GM21447 (cell line): ENCODE data around the gene IFT122.
"Not testable (repeated sequence)": the region's sequence is repeated elsewhere in the genome, so short reads cannot be mapped to it uniquely, and the experiment has no call there.

Experiments used
- ATAC-seq: cut with Tn5 transposase; IDR thresholded peaks from one replicate; pipeline ENCODE4 v1.9.1; 2021; ENCODE audit not compliant: unreplicated experiment

Gene IFT122

DNA sequence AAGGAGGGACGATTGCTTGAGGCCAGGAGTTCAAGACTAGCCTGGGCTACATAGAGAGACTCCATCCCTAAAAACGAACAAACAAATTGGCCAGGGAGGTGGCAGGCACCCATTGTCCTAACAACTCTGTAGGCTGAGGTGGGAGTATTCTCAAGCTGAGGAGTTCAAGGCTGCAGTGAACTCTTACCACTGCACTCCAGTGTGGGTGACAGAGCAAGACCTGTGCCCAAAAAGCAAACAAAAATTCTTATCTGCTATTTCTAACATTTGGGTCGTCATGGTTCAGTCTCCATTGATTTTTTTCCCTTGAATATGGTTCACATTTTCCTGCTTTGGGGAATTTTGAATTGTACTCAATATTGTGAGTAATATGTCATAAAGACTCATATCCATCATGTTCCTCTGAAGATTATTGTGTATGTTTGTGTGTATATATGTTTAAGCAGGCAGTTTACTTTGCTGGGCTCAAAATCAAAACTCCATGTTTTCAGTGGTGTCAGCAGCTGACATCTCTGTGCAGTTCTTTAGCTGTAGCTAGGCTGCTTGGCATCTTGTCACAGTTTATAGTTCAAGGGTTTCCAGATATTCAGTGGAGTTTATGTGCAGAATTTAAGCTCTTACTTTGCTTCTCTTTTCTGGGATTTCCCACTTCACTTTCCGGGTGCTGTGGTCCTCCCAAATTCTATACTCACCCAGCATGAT is 33.2 kb downstream of the IFT122 start:
- ATAC-seq = no peak

GRCh38 chr3:129473769-129474152 is 33.7 kb downstream of the IFT122 start:
- ATAC-seq = no peak

GRCh38 chr3:129474984-129475804 is 35.2 kb downstream of the IFT122 start:
- no peak for ATAC-seq

- no peak for ATAC-seq
Measured at GRCh38 chr3:129475863-129476262, 35.8 kb downstream of the IFT122 start.

- ATAC-seq = no peak
Measured at GRCh38 chr3:129476586-129476985, 36.6 kb downstream of the IFT122 start.

DNA sequence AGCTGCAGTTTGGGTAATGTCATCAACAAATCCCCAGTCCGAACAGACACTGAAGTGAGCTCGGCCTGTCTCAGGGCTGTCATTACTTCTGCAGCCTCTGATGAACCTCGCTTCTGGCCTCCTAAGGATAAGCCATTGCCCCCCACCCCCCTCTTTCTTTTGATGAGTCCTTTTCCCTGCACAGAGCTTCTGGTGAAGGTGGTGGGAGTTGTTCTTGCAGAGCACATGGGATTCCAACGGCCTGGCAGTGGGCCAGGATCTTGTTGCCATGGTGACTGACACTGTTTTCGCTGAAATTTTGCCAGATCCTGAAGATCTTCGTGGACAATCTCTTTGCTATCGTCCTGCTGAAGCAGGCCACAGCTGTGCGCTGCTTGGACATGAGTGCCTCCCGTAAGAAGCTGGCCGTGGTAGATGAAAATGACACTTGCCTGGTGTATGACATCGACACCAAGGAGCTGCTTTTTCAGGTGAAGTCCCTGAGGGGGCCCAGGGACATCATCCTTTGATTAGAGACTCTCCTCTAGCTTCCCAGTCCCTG is 41.3 kb downstream of the IFT122 start:
- not testable (repeated sequence) for ATAC-seq

GRCh38 chr3:129481766-129482332 is 41.8 kb downstream of the IFT122 start:
- ATAC-seq = no peak

DNA sequence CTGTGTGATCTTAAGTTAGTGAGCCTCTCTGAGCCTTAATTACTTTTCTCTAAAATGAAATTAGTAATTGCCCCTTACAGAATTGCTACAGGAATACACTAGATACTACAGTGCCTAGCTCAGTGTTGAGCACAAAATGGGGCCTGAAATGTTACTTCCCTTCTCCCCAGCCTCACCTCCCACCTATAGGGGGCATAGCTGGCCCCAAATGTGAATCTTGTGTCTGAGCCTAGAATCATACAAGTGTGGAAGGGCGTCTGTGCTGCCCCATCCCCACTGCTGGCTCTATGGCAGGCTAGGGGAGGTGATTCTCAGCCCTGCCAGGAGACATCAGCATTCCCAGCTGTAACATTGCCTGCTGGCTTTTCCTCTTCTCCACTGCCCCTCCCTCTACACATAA is 42.7 kb downstream of the IFT122 start:
- ATAC-seq = no peak

DNA sequence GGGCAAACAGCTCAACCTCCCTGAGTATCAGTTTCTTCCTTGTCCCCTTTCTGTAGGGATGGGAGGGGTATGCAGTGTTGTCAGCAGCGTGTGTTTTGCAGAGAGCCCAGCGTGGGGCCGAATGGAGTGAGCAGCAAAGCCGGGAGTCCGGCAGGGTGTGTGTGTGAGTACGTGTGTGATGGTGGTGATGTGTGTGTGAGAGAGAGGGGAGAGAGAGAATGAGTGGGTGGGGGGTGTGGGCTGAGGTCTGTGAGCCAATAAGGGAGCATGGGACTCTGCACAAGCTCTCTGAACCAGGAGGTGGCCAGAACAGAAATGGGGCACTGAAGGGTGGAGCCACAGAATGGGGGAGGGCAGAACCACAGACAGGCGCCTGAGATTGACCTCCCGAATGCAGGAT is 43.8 kb downstream of the IFT122 start:
- no peak for ATAC-seq

GRCh38 chr3:129485146-129485545 is 45.1 kb downstream of the IFT122 start:
- ATAC-seq = not testable (repeated sequence)

DNA sequence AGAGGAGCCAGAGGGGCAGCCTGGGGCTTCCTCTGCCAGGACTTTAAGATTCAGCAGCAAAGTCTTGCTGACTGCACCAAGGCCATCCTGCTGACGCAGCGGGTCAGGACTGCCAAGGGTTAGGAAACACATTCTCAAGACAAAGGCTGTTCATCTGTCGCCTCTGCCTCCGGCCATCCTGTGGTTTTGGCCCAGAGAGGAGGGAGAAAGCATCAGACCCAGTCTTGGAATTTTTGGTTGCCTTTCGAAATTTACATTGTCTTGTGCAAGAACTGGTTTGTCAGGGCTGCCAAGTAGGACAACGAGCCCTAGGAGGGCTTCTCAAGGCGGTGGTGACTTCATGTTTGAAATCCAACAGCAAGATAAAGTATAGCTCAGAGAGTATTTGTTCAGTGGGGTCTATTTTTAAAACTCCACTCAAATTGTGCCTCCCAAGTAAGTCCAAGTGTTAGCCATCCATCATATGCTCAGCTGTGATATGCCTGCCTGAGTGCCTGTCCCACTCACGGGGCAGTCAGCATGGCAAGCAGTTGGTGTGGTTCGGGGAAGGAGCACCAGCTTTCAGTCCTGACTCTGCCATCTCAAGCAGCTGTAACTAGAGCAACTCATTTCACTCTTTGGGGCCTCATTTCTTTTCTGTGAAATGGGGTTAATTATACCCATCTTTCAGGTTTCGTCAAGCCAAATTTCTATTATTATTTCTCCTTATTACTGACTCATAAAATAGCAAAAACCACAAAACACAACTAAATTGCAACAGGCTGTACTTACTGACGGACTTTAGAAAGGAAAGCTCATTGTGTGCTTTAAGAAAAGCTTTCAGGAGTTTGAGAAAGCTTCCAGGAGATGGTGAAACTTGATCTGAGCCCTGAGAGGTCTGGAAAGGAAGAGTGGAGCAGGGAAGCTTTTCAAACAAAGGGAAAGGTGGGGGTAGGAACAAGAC is 46.0 kb downstream of the IFT122 start:
- no peak for ATAC-seq

- ATAC-seq = no peak
Measured at GRCh38 chr3:129486664-129487035, 46.6 kb downstream of the IFT122 start.

DNA sequence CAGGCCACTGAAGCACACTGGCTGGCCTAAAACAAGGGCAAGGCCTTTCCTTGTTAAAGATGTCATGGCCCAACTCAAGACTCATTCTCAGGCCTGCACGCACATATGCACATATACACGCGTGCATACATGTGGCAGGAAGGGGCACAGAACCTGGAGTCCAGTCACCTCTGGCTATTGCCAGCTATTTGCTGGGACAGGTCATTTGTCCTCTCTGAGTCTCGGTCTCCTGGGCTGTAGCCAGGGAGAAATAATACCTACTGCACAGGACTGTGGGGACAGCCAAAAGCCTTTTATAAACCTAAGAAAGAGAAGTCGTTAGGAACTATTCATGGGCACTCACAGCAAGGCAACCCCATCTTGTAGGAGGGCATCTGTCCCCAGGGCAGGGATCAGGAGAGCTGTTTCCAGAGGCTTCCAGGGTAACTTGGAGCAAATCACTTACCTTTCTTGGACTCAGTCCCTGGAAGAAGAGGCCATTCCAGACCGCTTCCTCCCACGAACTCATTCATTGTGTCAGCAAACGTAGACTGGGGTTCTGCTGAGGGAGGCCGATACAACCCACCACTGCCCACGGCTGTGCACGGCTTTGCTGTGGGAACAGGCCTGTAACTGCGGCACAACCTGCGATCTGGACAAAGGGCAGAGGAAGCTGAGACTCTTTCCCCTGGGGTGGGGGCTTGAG is 47.3 kb downstream of the IFT122 start:
- no peak for ATAC-seq

DNA sequence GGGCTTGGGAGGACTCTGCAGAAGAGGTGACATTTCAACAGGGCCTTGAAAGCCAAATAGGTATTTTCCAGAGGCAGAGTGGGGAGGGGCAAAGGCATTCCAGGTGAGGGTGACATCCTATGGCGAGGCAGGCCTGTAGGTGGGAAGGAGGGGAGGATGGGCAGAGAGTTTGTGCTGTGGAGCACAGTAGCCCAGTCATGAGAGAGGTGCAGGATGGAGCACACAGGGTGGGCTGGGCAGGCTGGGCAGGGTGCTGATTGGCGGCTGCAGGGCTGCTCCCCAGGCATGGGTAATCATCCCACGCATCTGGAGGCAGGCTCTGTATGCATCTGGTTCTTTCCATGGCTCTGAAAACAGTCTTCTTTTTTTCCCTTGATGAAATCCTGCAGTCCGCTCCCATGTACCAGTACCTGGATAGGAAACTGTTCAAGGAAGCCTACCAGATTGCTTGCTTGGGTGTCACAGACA is 47.9 kb downstream of the IFT122 start:
- ATAC-seq = not testable (repeated sequence)

GRCh38 chr3:129489258-129489657 is 49.2 kb downstream of the IFT122 start:
- ATAC-seq = not testable (repeated sequence)

DNA sequence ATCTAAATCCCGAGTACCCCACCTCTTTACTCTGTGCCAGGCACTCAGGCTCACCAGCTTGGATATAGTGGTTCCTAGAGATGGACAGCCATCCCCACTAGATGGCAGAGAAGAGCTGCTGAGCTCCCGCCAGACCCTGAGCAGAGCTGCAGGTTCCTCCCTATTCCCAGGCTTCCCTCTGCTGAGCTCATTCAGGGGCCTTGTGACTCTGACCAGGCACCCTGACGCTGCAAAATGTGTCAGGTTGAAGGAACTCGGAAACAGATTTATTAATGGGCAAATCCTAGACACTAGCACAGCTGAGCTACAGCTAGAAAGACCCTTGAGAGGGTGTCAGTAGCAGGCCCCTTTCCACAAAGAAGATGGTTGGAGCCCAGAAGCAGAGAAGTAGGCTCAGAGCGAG is 50.2 kb downstream of the IFT122 start:
- peak; percentile 90 for ATAC-seq

DNA sequence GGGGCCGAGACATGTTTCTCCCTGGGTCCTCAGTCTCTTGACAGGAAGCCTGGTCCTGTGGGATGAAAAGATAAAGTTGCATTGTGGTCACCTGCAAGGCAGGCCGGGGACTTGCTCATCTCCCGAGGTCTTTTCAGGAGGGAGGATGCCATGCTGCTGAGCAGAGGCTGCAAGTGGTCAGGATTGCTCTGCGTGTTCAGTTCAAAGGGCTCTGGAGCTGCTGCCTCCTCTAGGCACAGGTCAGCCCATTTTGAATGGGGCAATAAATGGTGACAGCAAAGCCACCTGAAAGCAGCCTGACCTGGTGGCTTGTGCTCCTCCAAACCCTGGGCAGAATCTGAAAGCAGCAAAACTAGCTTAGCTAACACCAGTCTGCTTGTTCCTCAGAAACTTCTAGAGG is 51.1 kb downstream of the IFT122 start:
- not testable (repeated sequence) for ATAC-seq

- no peak for ATAC-seq
Measured at GRCh38 chr3:129491794-129492193, 51.8 kb downstream of the IFT122 start.

DNA sequence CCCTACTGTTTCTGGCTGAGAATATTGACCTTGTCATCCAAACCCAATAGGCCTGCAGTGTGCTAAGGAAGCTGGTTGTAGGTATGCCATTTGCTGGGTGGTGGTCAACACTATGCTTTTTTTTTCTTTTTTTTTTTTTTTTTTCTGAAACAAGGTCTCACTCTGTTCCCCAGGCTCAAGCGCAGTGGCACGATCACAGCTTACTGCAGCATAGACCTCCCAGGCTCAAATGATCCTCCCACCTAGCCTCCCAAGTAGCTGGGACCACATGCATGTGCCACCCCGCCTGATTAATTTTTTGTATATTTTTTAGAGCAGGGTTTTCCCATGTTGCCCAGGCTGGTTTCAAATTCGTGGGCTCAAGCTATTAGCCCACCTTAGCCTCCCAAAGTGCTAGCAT is 52.7 kb downstream of the IFT122 start:
- ATAC-seq = no peak

- ATAC-seq = no peak
Measured at GRCh38 chr3:129493206-129493605, 53.2 kb downstream of the IFT122 start.
